GM20000 (cell line): ENCODE results near the gene IGLL5.

Source experiments
- DNase-seq: peaks from one replicate; pipeline ENCODE4 v3.0.0; 2012; ENCODE audit warnings: low spot score
- TF ChIP-seq, protein P1 (sequence below): IDR thresholded peaks from 2 replicates; pipeline ENCODE4 v1.5.1; 2012; ENCODE audit warnings: mild to moderate bottlenecking, control low read depth; ENCODE audit errors: extremely low read depth, missing control alignments

The IGLL5 gene

DNA sequence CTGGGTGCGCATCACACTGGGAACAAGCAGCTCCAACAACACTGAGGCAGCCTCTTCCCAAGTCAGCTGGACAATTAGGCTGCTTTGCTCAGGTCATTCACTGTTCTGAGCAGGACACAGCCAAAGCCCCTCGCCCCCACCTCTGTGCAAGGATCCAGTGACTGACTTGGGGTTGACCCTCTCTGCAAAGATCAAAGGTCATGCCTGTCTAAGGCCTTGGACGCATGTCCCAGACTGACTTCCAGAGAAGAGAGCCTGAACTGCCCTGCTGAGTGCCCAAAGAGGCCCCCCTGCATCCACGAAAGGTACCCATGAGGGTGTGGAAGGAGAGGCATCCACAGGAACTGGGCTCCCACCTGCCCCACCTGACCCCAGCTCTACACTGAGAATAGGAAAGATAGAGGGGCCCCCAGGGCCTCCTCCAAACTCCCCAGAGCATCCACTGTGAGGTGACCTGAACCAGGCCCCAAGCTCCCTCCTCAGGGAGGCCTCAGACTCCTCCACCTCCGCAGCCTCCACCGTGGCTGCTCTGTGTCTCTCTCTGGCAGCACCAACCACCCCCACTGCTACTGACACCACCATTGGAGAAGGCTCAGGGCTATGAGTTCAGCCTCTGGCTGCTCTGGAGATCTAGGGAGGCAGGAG lies 53.5 kb downstream of the IGLL5 start:
- TF ChIP-seq, protein P1, sequence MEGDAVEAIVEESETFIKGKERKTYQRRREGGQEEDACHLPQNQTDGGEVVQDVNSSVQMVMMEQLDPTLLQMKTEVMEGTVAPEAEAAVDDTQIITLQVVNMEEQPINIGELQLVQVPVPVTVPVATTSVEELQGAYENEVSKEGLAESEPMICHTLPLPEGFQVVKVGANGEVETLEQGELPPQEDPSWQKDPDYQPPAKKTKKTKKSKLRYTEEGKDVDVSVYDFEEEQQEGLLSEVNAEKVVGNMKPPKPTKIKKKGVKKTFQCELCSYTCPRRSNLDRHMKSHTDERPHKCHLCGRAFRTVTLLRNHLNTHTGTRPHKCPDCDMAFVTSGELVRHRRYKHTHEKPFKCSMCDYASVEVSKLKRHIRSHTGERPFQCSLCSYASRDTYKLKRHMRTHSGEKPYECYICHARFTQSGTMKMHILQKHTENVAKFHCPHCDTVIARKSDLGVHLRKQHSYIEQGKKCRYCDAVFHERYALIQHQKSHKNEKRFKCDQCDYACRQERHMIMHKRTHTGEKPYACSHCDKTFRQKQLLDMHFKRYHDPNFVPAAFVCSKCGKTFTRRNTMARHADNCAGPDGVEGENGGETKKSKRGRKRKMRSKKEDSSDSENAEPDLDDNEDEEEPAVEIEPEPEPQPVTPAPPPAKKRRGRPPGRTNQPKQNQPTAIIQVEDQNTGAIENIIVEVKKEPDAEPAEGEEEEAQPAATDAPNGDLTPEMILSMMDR = no peak
- no peak for DNase-seq

DNA sequence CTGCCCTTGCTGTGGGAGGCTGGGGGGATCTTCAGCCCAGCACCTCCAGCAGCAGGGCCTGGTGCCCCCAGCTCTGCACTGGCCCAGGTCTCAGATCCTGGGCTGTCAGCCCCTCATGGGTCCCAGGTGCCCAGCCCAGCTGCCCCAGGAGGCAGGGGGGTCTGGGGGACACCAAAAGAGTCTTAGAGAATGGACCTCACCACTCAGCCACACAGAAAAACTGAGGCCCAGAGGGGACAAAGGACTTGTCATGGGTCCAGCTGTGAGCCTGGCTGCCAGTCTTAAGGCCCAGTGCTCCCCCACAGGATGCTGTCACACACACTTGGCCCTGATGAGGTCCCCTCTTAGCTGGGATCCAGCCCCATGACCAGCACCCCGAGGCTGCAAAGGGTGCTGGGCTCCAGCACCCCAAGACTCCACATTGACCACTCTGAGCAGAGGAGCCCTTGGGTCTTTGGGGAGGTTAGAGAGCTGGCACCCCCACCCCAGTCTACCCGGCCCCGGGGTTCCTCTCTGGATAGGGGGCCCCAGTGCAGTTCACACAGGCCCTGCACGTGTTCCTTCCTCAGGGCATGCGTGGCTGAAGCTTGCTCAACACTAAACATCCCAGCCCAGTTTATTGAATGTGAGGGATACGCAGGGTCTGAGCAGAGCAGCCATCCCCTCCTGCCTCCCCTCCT lies 54.4 kb downstream of the IGLL5 start:
- TF ChIP-seq, protein P1 = no peak
- DNase-seq = no peak

DNA sequence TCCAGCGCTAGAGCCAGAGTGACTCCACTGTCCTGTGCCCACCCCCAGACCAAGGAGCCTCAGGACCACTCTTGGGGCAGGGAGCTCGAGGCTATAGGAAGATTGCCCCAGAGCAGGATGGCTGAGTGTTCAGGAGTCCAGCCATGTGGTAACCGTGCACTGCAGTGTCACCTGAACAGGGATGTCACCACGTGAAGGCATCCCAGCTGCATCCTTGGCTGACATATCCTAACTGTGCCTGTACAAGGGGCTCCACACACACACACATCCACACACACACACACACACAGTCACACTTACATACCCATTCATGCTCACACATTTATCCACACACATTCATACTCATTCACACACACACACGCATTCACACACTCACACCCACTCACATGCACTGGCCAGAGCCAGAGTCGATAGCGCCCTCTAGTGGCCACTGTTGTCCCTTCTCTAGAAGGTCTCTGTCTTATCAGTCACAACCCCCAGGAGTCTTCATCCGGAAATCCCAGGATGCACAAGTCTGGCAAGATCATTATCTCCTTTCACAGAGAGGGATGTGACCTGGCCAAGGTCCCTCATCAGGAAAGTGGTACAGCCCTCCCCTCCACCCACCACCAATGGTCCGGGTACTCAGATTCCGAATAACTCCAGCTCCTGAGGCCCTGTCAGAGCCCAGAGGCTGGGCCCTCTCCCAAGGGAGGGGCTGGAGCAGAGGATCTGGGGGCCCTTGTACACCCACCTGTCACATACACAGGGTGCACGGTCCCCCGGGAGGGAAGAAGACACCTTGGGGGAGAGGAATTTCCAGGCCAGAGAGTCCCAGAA lies 55.1 kb downstream of the IGLL5 start:
- peak; percentile 46 for DNase-seq
- TF ChIP-seq, protein P1 = peak; percentile 45

DNA sequence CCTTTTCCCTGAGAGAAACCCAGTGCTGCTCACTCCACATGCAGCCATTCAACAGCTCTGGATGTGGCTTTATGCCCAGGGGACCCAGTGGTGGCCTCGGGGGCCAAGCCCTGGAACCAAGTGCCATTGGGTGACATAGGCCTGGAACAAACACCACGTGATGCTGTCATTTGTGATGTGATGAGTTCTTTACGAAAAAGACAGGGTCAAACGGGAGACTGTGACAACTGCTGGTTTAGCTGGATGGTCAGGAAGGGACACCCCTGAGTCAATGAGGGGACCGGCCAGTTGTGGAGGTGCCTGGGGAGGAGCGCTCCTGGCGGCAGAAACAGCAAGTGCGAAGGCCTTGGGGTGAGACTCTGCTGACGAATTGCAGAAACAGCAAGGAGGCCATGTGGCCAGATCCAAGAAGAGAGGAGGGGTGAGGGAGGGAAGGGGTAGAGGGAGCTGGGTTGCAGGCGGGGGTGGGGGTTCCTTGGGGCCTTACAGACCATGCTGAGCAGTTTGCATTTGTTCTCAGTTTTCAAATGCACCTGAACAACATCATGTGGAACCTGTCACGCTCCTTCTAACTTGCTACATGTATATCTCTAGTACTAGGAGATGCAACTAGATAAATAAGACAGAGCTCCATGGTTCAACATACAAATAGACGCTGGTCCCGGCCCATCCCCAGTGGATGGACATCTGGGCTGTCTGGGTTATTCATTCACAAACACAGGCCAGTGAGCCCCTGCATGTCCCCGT lies 56.1 kb downstream of the IGLL5 start:
- TF ChIP-seq, protein P1 = no peak
- DNase-seq = no peak

DNA sequence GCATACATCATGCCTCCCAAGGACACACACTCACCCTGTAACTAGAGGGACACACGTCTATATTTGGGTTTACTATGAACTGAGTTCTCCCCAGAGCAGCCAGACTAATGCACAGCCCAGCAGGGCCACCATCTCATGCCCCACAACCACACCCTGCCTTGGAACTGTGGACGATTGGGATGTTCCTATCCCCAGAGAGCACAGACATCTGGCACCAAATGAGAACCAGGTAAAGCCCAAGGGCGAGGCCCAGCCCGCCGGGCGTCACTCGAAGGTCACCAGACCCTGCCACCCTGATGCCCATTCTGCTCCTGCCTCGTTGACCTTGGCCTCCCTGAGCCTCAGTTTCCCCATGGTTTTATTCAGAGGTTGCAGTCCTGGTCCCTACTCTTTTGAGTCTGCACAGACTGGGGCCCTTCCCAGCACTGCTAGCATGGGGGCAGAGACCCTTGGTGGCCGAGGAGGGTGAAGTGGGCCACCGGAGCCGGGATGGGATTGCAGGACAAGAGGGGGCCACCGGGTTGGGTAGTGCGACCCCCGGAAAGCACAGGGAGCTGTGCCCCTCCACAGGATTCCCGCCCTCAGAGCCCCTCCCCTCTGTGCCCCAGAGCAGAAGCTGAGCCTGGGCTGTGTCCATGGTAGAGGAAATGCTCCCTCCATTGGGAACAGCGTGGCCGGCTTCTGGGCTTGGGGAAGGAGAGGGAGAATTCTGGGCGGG lies 56.8 kb downstream of the IGLL5 start:
- TF ChIP-seq, protein P1 = no peak
- DNase-seq = no peak

DNA sequence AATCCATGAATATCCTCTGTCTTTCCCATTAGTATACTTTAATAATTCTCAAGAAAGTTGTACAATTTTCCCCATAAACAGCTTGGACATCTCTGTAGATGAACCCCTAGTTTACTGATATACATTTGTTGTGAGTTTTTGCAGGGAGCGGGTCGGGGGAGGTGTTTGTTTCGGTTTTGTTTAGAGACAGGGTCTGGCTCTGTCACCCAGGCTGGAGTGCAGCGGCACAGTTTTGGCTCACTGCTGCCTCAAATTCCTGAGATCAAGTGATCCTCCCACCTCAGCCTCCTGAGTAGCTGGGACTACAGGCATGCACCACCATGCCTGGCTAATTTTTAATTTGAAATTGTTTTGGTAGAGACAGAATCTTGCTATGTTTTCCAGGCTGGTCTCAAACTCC lies 57.6 kb downstream of the IGLL5 start:
- no peak for DNase-seq
- TF ChIP-seq, protein P1 = no peak
